GM12892 (cell line): ENCODE data around the gene PATL2.
A peak's percentile ranks its signal among the peaks of the same experiment; 100 is the strongest.

Experiments used
- DNase-seq: peaks from one replicate; pipeline ENCODE4 v3.0.0; 2011; ENCODE audit not compliant: insufficient read length
- FAIRE-seq: peaks from 2 replicates; lab custom pipeline; 2011; peaks lifted over from hg19 to GRCh38; lab: Jason Lieb, UNC
- POLR2A ChIP-seq: IDR thresholded peaks from 2 replicates; pipeline ENCODE4 v1.6.1; 2011; ENCODE audit warnings: low read depth, low read length, control low read depth
- POLR2AphosphoS5 ChIP-seq: IDR thresholded peaks from 2 replicates; pipeline ENCODE4 v1.6.1; 2011; ENCODE audit warnings: low read depth, low read length, control low read depth
- TAF1 ChIP-seq: IDR thresholded peaks from 2 replicates; pipeline ENCODE4 v1.6.1; 2011; ENCODE audit warnings: low read depth, mild to moderate bottlenecking, control low read depth, low read length, borderline replicate concordance

The PATL2 gene

GRCh38 chr15:44675911-44676310, 35.2 kb downstream of the PATL2 start:
- FAIRE-seq (no peak), DNase-seq (no peak)
- TF ChIP-seq POLR2A, result no peak

GRCh38 chr15:44673639-44674038, 37.5 kb downstream of the PATL2 start:
- no peak for DNase-seq
- no peak for FAIRE-seq
- TF ChIP-seq TAF1, result no peak
- no peak for TF ChIP-seq POLR2AphosphoS5
- TF ChIP-seq POLR2A, result no peak

GRCh38 chr15:44670087-44670950, 40.8 kb downstream of the PATL2 start:
- peak; percentile 86 for FAIRE-seq
- no peak for DNase-seq
- no peak for TF ChIP-seq POLR2AphosphoS5
- TF ChIP-seq TAF1, result no peak
- no peak for TF ChIP-seq POLR2A

- no peak for DNase-seq
- TF ChIP-seq POLR2AphosphoS5 (no peak), TAF1 (no peak), POLR2A (no peak)
- FAIRE-seq, result no peak
Observed at GRCh38 chr15:44668921-44669320, 42.2 kb downstream of the PATL2 start.

DNA sequence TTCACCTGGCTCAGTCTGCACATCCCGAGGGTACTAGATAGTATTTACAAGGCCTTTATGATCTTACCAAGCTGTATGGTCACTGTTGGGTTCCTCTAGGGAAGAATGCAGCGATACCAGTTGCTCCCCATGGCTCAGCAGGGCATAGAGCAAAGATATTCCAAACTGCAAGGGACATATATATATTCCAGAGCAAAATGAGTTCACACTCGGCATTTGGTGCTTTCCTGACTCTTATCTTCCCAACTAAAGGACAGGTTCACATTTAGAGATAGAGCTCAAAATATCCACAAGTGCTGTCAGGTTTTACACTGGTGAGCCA, 44.1 kb downstream of the PATL2 start:
- FAIRE-seq (no peak), DNase-seq (no peak)
- TF ChIP-seq POLR2A, result no peak
- TF ChIP-seq POLR2AphosphoS5, result no peak
- no peak for TF ChIP-seq TAF1

GRCh38 chr15:44666210-44667038, 44.7 kb downstream of the PATL2 start:
- FAIRE-seq, result peak; percentile 89
- no peak for DNase-seq
- TF ChIP-seq POLR2A (no peak), TAF1 (no peak), POLR2AphosphoS5 (no peak)

- FAIRE-seq (peak; percentile 100), DNase-seq (peak; percentile 70)
- TF ChIP-seq POLR2A (peak; percentile 96), POLR2AphosphoS5 (peak; percentile 95), TAF1 (peak; percentile 82)
Observed at GRCh38 chr15:44663410-44664308, 47.5 kb downstream of the PATL2 start, which contains the start of gene SPG11. Gene SPG11 (minus strand): TSS chr15:44663662. CDS start chr15:44663647, 15 bp downstream.

- DNase-seq (peak; percentile 43), FAIRE-seq (peak; percentile 56)
- TF ChIP-seq POLR2A (peak; percentile 73; the same call in 1 of the 2 replicates), POLR2AphosphoS5 (peak; percentile 77), TAF1 (no peak; the same call in 1 of the 2 replicates)
Observed at GRCh38 chr15:44662478-44663409, 48.4 kb downstream of the PATL2 start.

- FAIRE-seq, result no peak
- no peak for TF ChIP-seq POLR2A
- no peak for TF ChIP-seq TAF1
- TF ChIP-seq POLR2AphosphoS5, result no peak
- DNase-seq, result no peak
Observed at GRCh38 chr15:44661576-44661975, 49.5 kb downstream of the PATL2 start.

GRCh38 chr15:44659056-44659455, 52.1 kb downstream of the PATL2 start:
- DNase-seq (no peak), FAIRE-seq (no peak)
- TF ChIP-seq POLR2AphosphoS5, result no peak
- no peak for TF ChIP-seq POLR2A
- TF ChIP-seq TAF1, result no peak
